Kidney epithelial cell (primary cell): ENCODE data around the gene KIAA2012. TPM values are rescaled to one million over a fixed set of nuclear protein-coding genes. Genes with fewer than 3 reads are reported as not detected.

Source experiments
- DNase-seq: peaks from one replicate; pipeline ENCODE4 v3.0.0-alpha.2; 2010; ENCODE audit warnings: low read depth
- H3K27me3 ChIP-seq: 2 replicates; pipeline ENCODE4 v1.6.0; 2011; ENCODE audit warnings: low read length; ENCODE audit not compliant: control insufficient read depth, insufficient read depth
- H3K36me3 ChIP-seq: 2 replicates; pipeline ENCODE4 v1.5.1; 2011; ENCODE audit warnings: low read length; ENCODE audit not compliant: control insufficient read depth, insufficient read depth
- H3K4me3 ChIP-seq: 2 replicates; pipeline ENCODE4 v1.5.1; 2011; ENCODE audit warnings: low read depth, mild to moderate bottlenecking, control low read depth, low read length
- CTCF ChIP-seq: IDR thresholded peaks from 2 replicates; pipeline ENCODE4 v1.5.1; 2011; ENCODE audit warnings: mild to moderate bottlenecking, moderate library complexity, low read length, control low read depth, inconsistent platforms; ENCODE audit not compliant: insufficient read depth, poor library complexity, severe bottlenecking
- total RNA-seq: library from RNA; depleted of rRNA; stranded (reverse); fragments of >200 nt; gene quantifications from 2 replicates; pipeline ENCODE4 v1.2.3, GENCODE V29; 2015

The KIAA2012 gene
- total RNA-seq, 1 donor from 2014 or later: not detected

- DNase-seq: no peak
- TF ChIP-seq CTCF: no peak
- Histone ChIP-seq H3K4me3 (no peak overlapping the region), H3K36me3 (no peaks in the 10 kb centered on the region), H3K27me3 (no peaks in the 10 kb centered on the region)
These were observed 5.5 kb upstream of the KIAA2012 start for GRCh38 chr2:202067589-202067988.

- Histone ChIP-seq H3K27me3 (peaks cover 3% of the 10 kb centered on the region), H3K4me3 (no peak overlapping the region), H3K36me3 (no peaks in the 10 kb centered on the region)
- no peak for DNase-seq
- TF ChIP-seq CTCF: no peak
These were observed 3.6 kb upstream of the KIAA2012 start for GRCh38 chr2:202069170-202070067.

- Histone ChIP-seq H3K36me3 (no peaks in the 10 kb centered on the region), H3K4me3 (no peak overlapping the region), H3K27me3 (peaks cover 3% of the 10 kb centered on the region)
- no peak for TF ChIP-seq CTCF
- no peak for DNase-seq
These were observed 1.9 kb upstream of the KIAA2012 start for GRCh38 chr2:202071107-202071506.

GRCh38 chr2:202072226-202072625 is 829 bp upstream of the KIAA2012 start:
- peaks cover 3% of the 10 kb centered on the region for H3K27me3 ChIP-seq
- H3K4me3 ChIP-seq: no peak overlapping the region
- H3K36me3 ChIP-seq: no peaks in the 10 kb centered on the region
- DNase-seq: no peak
- TF ChIP-seq CTCF: peak; percentile 34

- no peak for TF ChIP-seq CTCF
- H3K27me3 ChIP-seq: peaks cover 3% of the 10 kb centered on the region
- no peak for DNase-seq
- no peaks in the 10 kb centered on the region for H3K36me3 ChIP-seq
- no peak overlapping the region for H3K4me3 ChIP-seq
These were observed 1.3 kb downstream of the KIAA2012 start for GRCh38 chr2:202074324-202074723.

- Histone ChIP-seq H3K36me3 (no peaks in the 10 kb centered on the region), H3K4me3 (no peak overlapping the region), H3K27me3 (no peaks in the 10 kb centered on the region)
- TF ChIP-seq CTCF: no peak
- no peak for DNase-seq
These were observed 6.3 kb downstream of the KIAA2012 start for GRCh38 chr2:202079310-202079709.
